ENCODE data around the gene LRMDA.

The LRMDA gene

DNA sequence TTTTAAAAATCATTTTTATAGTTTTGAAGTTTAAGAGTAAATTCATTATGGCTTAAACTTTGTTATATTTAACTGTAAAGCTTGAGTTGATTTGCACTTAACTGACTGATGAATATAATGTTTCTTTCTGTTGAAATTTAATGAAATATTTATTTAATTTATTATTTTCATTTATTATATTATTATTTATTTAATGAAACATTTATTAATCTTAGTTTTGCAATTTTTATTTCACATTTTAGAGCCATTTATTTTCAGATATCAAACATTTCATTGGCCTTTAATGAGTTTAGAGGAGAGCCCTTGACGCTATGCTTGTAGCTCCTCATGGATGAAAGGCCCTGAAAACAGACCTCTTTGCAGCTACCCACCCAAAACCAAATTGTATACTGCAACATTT lies 570.0 kb downstream of the LRMDA start:
- CTCF ChIA-PET, result no interaction called here
- TF ChIP-seq, protein P1, sequence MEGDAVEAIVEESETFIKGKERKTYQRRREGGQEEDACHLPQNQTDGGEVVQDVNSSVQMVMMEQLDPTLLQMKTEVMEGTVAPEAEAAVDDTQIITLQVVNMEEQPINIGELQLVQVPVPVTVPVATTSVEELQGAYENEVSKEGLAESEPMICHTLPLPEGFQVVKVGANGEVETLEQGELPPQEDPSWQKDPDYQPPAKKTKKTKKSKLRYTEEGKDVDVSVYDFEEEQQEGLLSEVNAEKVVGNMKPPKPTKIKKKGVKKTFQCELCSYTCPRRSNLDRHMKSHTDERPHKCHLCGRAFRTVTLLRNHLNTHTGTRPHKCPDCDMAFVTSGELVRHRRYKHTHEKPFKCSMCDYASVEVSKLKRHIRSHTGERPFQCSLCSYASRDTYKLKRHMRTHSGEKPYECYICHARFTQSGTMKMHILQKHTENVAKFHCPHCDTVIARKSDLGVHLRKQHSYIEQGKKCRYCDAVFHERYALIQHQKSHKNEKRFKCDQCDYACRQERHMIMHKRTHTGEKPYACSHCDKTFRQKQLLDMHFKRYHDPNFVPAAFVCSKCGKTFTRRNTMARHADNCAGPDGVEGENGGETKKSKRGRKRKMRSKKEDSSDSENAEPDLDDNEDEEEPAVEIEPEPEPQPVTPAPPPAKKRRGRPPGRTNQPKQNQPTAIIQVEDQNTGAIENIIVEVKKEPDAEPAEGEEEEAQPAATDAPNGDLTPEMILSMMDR (IDR thresholded peaks at IDR 0.05; ENCODE audit: control extremely low read depth, extremely low read depth, low read depth, missing control alignments), result no peak
- POLR2A ChIA-PET, result no interaction called here
- DNase-seq (ENCODE audit: extremely low spot score), result no peak

DNA sequence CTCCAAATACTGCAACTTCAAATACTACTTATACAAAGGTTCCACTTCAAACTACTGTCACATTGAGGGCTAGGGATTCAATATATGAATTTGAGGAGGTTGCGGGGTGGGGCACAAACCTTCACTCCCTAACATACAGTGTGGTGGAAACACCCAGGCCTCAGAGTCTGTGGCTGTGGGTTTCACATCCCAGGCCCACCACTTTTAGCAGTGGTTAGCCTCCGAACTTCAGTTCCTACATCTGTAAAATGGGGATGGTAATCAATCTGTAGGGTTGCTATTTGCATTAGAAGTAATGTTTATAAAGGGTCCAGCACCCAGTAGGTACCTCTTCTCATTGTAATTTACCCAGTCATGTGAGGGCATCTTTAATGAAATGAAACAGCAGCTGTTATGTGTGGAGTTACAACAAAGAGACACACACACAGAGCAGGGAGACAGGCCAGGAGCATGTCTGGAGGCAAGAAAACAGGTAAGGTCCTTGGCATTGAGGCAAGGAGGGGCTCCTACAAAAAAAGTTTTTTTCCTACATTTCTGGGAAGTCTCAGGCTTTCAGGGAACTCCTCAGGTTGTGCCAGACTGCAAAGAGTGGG lies 570.9 kb downstream of the LRMDA start:
- no peak for DNase-seq (ENCODE audit: extremely low spot score)
- CTCF ChIA-PET, result no interaction called here
- TF ChIP-seq, protein P1 (IDR thresholded peaks at IDR 0.05; ENCODE audit: control extremely low read depth, extremely low read depth, low read depth, missing control alignments), result no peak
- POLR2A ChIA-PET, result no interaction called here

DNA sequence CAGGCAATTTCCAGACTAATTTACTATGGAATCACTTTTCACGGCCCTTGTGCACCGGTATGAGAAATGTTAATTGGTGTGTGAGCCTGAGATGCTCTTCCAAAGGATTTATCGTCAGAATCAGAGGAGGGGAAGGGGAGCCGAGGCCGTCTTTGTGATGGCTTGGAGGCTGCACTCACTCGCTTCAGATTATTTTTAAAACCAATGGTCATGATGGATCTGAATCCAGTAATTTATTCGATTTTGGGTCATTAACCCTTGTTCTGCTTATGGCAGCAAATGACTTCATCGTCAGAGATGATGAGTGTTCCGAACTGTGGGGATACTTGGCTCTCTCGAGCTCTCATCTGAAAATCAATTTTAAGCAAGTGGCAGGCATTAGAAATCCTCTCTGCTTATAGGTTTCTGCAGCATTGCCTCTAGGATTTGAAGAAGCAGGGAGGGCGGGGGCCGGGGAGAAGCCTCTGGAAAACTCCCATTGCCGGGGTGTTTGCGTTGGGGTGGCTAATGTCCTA lies 576.3 kb downstream of the LRMDA start:
- TF ChIP-seq, protein P1 (IDR thresholded peaks at IDR 0.05; ENCODE audit: control extremely low read depth, extremely low read depth, low read depth, missing control alignments), result no peak
- no peak for DNase-seq (ENCODE audit: extremely low spot score)
- ChIA-PET POLR2A (no interaction called here), CTCF (no interaction called here)

DNA sequence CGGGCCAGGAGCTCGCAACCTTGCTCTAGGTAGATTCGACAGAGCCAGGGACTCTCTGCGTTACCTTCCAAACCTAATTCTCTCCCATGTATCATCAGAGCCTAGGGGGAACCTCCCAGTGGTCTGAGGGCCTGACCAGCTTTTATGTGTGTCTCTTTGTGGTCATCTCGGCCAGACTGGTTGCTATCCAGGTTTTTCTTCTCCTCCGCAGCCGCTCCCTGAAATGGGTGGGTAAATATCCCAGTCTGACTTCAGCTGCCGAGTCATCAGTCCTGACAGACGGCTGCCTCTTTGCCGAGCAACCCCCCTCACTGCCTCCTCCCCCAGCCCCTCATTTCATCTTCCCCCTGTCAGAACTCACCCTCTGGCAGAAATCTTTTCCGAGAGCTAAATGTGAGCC lies 578.1 kb downstream of the LRMDA start:
- CTCF ChIA-PET, result no interaction called here
- TF ChIP-seq, protein P1 (IDR thresholded peaks at IDR 0.05; ENCODE audit: control extremely low read depth, extremely low read depth, low read depth, missing control alignments), result no peak
- POLR2A ChIA-PET, result no interaction called here
- no peak for DNase-seq (ENCODE audit: extremely low spot score)

DNA sequence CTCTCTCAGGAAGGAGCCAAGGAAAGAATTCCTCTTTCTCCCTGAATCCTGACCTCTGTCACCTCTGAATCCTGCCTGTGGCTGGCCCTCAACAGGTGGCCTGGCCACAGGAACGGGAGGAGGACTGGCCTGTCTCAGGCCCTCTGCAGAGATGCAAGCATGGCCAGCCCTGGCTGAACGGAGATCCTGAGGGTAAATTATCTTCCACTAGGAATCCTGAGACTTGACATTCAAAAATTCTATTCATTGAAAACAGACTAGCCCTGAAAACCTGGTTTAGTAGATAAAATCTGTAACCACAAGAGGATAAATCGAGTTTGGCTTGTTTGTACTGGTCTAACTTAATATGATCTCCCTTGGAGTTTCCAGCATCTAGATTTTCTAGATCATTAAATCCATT lies 579.3 kb downstream of the LRMDA start:
- ChIA-PET POLR2A (no interaction called here), CTCF (no interaction called here)
- TF ChIP-seq, protein P1 (IDR thresholded peaks at IDR 0.05; ENCODE audit: control extremely low read depth, extremely low read depth, low read depth, missing control alignments), result no peak
- DNase-seq (ENCODE audit: extremely low spot score), result no peak

DNA sequence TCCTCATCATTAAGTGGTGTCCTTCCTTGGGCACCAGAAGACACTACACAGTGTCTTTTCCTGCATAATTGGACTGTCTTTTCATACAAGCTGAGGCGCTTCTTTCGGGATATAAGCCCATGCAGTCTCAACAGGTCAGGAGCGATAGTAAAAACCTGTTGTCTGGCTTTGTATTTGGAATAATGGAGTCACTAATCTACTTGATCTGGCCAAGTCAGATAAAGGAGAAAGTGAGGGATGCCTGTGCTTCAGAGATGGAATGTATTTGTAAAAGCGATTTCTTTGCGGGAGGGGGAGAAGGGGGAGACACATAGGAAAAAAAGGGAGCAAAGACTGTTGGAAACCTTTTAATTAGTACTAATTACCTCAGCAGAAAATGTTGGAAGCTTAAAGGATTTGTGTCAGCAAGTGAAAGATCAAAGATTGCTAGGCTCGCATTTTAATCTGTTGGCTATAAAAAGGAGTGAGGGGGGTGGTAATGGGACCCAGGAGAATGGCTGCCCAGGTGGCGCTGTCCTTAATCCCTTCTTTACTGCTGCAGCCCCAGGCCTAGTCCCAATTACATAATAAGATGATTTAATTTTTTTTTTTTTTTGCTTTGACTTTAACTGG lies 581.4 kb downstream of the LRMDA start:
- ChIA-PET POLR2A (no interaction called here), CTCF (interaction anchor here (0.9 to 1.3 kb wide), 2 partner anchors 15 to 24 kb away, joined by 3 to 4 read pairs; no protein-coding TSS in a partner anchor)
- no peak for DNase-seq (ENCODE audit: extremely low spot score)
- TF ChIP-seq, protein P1 (IDR thresholded peaks at IDR 0.05; ENCODE audit: control extremely low read depth, extremely low read depth, low read depth, missing control alignments), result no peak

Data from GM10248 (cell line).